ENCODE data around the gene LEP.
"Not testable (repeated sequence)": the region's sequence is repeated elsewhere in the genome, so short reads cannot be mapped to it uniquely, and the experiment has no call there.

Gene LEP

GRCh38 chr7:128210590-128211570, 30.2 kb upstream of the LEP start:
- DNase-seq (ENCODE audit: low read depth, low spot score) = no peak
- H3K27ac ChIP-seq = no peak overlapping the region

- no peak overlapping the region for H3K27ac ChIP-seq
- no peak for DNase-seq (ENCODE audit: low read depth, low spot score)
Observed at GRCh38 chr7:128211626-128212025, 29.5 kb upstream of the LEP start.

- no peak for DNase-seq (ENCODE audit: low read depth, low spot score)
- H3K27ac ChIP-seq = no peak overlapping the region
Observed at GRCh38 chr7:128214463-128214862, 26.6 kb upstream of the LEP start.

GRCh38 chr7:128215281-128215680, 25.8 kb upstream of the LEP start:
- H3K27ac ChIP-seq = no peak overlapping the region

GRCh38 chr7:128215739-128216138, 25.3 kb upstream of the LEP start:
- DNase-seq (ENCODE audit: low read depth, low spot score) = no peak
- H3K27ac ChIP-seq = no peak overlapping the region

More at GRCh38 chr7:128215281-128215680, 25.8 kb upstream of the LEP start:
- DNase-seq (ENCODE audit: low read depth, low spot score) = no peak

- H3K27ac ChIP-seq = peak overlapping the region; percentile 79
- DNase-seq (ENCODE audit: low read depth, low spot score) = no peak
Observed at GRCh38 chr7:128217030-128217805, 23.9 kb upstream of the LEP start.

- DNase-seq (ENCODE audit: low read depth, low spot score) = no peak
- peak overlapping the region; percentile 79 for H3K27ac ChIP-seq
Observed at GRCh38 chr7:128217967-128218652, 23.0 kb upstream of the LEP start.

- no peak overlapping the region for H3K27ac ChIP-seq
- DNase-seq (ENCODE audit: low read depth, low spot score) = no peak
Observed at GRCh38 chr7:128219636-128220035, 21.4 kb upstream of the LEP start.

GRCh38 chr7:128221929-128222403, 19.1 kb upstream of the LEP start:
- H3K27ac ChIP-seq = no peak overlapping the region
- DNase-seq (ENCODE audit: low read depth, low spot score) = no peak

- DNase-seq (ENCODE audit: low read depth, low spot score) = no peak
- H3K27ac ChIP-seq = no peak overlapping the region
Observed at GRCh38 chr7:128226132-128226980, 14.7 kb upstream of the LEP start.

- no peak overlapping the region for H3K27ac ChIP-seq
- no peak for DNase-seq (ENCODE audit: low read depth, low spot score)
Observed at GRCh38 chr7:128227271-128227670, 13.8 kb upstream of the LEP start.

- DNase-seq (ENCODE audit: low read depth, low spot score) = no peak
Observed at GRCh38 chr7:128231021-128231420, 10.1 kb upstream of the LEP start.

GRCh38 chr7:128231677-128232076, 9.4 kb upstream of the LEP start:
- no peak for DNase-seq (ENCODE audit: low read depth, low spot score)
- H3K27ac ChIP-seq = no peak overlapping the region

More at GRCh38 chr7:128231021-128231420, 10.1 kb upstream of the LEP start:
- no peak overlapping the region for H3K27ac ChIP-seq

- H3K27ac ChIP-seq = no peak overlapping the region
- DNase-seq (ENCODE audit: low read depth, low spot score) = no peak
Observed at GRCh38 chr7:128233471-128233870, 7.6 kb upstream of the LEP start.

GRCh38 chr7:128234476-128235026, 6.5 kb upstream of the LEP start:
- no peak overlapping the region for H3K27ac ChIP-seq
- no peak for DNase-seq (ENCODE audit: low read depth, low spot score)

- no peak overlapping the region for H3K27ac ChIP-seq
- DNase-seq (ENCODE audit: low read depth, low spot score) = no peak
Observed at GRCh38 chr7:128235471-128235870, 5.6 kb upstream of the LEP start.

- peak; percentile 98 for DNase-seq (ENCODE audit: low read depth, low spot score)
- peak overlapping the region; percentile 85 for H3K27ac ChIP-seq
Observed at GRCh38 chr7:128236924-128237586, 4.0 kb upstream of the LEP start.

- not testable (repeated sequence) for DNase-seq (ENCODE audit: low read depth, low spot score)
Observed at GRCh38 chr7:128239146-128239545, 1.9 kb upstream of the LEP start.

GRCh38 chr7:128242661-128243060, 1.6 kb downstream of the LEP start:
- H3K27ac ChIP-seq = no peak overlapping the region
- no peak for DNase-seq (ENCODE audit: low read depth, low spot score)

More at GRCh38 chr7:128239146-128239545, 1.9 kb upstream of the LEP start:
- not testable (repeated sequence) for H3K27ac ChIP-seq
